ENCODE data around the gene MIA2.

The MIA2 gene

GRCh38 chr14:39364509-39364908, 130.8 kb downstream of the MIA2 start:
- no peak overlapping the region for H3K4me3 ChIP-seq (replicated peaks in 1 of 2; ENCODE audit: low read depth in 2 of 2, low read length in 2 of 2)
- DNase-seq (ENCODE audit: low read depth in 2 of 2), result no peak

GRCh38 chr14:39365354-39365753, 131.6 kb downstream of the MIA2 start:
- no peak for TF ChIP-seq CTCF (IDR thresholded peaks at IDR 0.05; ENCODE audit: low read depth, low read length)
- no peak overlapping the region for H3K4me3 ChIP-seq (replicated peaks in 1 of 2; ENCODE audit: low read depth in 2 of 2, low read length in 2 of 2)
- no peak for DNase-seq (ENCODE audit: low read depth in 2 of 2)

More at GRCh38 chr14:39364509-39364908, 130.8 kb downstream of the MIA2 start:
- no peak for TF ChIP-seq CTCF (IDR thresholded peaks at IDR 0.05; ENCODE audit: low read depth, low read length)

- no peak overlapping the region for H3K4me3 ChIP-seq (replicated peaks in 1 of 2; ENCODE audit: low read depth in 2 of 2, low read length in 2 of 2)
- DNase-seq (ENCODE audit: low read depth in 2 of 2), result no peak
- no peak for TF ChIP-seq CTCF (IDR thresholded peaks at IDR 0.05; ENCODE audit: low read depth, low read length)
These were observed 133.0 kb downstream of the MIA2 start for GRCh38 chr14:39366460-39367386.

GRCh38 chr14:39367387-39367751, 133.7 kb downstream of the MIA2 start:
- no peak for TF ChIP-seq CTCF (IDR thresholded peaks at IDR 0.05; ENCODE audit: low read depth, low read length)
- no peak for DNase-seq (ENCODE audit: low read depth in 2 of 2)
- no peak overlapping the region for H3K4me3 ChIP-seq (replicated peaks in 1 of 2; ENCODE audit: low read depth in 2 of 2, low read length in 2 of 2)

GRCh38 chr14:39368261-39368959, 134.7 kb downstream of the MIA2 start:
- H3K4me3 ChIP-seq (replicated peaks in 1 of 2; ENCODE audit: low read depth in 2 of 2, low read length in 2 of 2), result no peak overlapping the region
- peak; percentile 51 for TF ChIP-seq CTCF (IDR thresholded peaks at IDR 0.05; ENCODE audit: low read depth, low read length)
- DNase-seq (ENCODE audit: low read depth in 2 of 2), result peak; percentile 85 to 88

GRCh38 chr14:39369029-39369428, 135.3 kb downstream of the MIA2 start:
- DNase-seq (ENCODE audit: low read depth in 2 of 2), result no peak
- no peak for TF ChIP-seq CTCF (IDR thresholded peaks at IDR 0.05; ENCODE audit: low read depth, low read length)
- H3K4me3 ChIP-seq (replicated peaks in 1 of 2; ENCODE audit: low read depth in 2 of 2, low read length in 2 of 2), result no peak overlapping the region

Data from cardiac fibroblast (primary cell).